Activated effector memory CD4-positive, alpha-beta T cell treated with anti-CD3 and anti-CD28 coated beads, Interleukin-2, amount 50 U/mL, for 16 hours (primary cell): ENCODE measurements around the gene FBXO42.
"Not testable (repeated sequence)": the region's sequence is repeated elsewhere in the genome, so short reads cannot be mapped to it uniquely, and the experiment has no call there.

Experiments used
- DNase-seq: peaks from one replicate; pipeline ENCODE4 v3.0.0-alpha.2; 2020

The FBXO42 gene

DNA sequence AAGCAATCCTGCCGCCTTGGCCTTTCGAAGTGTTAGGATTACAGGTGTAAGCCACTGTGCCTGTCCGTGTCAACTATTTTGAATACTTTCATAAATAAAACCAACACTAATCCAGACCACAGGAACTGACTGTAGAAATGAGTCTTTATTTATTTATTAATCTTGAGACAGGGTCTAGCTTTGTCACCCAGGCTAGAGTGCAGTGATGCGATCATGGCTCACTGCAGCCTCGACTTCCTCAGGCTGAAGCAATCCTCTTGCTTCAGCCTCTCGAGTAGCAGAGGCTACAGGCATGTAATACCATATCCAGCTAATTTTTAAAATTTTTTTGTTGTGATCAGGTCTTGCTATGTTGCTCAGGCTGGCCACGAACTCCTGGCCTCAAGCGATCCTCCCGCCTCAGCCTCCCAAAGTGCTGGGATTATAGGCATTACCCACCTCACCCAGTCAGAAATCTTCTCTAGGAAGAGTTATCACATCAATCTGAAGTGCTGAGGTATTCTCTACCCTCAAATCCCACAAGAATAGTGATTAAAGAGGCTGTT, 93.6 kb downstream of the FBXO42 start:
- DNase-seq = no peak

DNA sequence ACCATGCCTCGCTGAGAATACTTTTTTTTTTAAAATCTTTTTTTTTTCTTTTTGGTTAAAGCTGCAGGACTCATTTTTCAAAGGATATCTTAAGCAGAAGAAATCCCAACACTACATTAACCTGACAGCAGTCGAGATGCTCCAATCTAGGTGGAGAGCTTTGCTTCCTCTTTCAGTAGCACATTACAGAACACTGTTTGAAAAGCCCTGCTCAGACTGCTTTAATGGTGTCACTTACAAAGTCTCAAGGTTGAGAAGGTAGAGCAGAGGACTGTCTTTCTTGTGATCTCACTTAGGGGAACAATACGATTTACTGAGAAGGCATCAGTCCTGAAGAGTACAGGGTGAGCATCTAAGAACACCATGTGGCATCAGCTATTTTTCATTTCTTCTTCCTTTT, 94.3 kb downstream of the FBXO42 start:
- DNase-seq = no peak

GRCh38 chr1:16257556-16257955, 94.7 kb downstream of the FBXO42 start:
- DNase-seq = not testable (repeated sequence)

DNA sequence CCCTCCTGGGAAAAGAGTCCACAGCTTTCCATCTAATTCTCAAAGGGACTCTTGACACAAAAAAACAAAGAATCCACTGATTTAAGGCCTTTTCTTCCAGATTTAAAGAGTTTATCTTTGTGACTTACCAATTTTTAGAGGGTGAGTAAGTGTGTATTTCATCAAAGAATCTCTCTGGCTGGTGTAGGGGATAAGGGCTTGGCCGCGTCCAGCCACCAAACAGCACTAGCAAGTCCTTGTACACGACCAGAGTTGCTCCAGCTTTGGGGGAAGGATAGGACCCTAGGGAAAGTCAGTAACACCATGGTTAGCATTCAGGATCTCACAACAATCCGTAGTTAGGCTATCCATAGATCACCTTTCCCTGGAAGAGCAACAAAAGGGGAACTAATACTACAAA, 95.8 kb downstream of the FBXO42 start:
- no peak for DNase-seq

DNA sequence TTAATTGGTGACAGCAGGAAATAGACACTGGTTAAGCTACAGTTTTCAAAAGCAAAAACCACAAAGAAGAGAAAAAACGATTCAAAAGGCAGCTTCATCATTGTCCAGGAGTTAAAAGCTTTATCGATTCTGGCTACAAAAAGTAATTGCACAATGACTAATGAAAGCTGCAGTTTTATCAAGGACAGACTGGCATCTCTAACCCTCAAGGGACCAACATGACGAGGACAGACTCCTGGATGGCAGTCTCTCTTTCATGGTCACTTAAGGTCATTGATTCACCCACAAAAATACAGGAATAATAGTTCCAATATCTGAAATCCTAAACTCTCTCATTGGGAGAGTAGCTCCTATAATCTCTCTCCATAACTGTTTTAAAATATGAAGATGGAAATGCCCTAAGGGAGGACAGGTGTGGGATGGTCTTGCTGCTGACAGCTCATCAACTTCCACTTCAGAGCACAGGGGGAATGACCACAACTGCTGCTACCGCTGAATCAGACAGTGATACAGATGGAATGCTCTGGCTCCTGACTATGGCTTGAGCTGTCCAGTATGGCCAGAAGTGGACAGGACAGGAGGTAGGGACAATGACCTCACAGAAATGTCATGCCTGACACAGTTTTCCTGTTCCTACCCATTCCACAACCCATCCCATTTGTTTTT, 97.9 kb downstream of the FBXO42 start:
- DNase-seq = no peak

DNA sequence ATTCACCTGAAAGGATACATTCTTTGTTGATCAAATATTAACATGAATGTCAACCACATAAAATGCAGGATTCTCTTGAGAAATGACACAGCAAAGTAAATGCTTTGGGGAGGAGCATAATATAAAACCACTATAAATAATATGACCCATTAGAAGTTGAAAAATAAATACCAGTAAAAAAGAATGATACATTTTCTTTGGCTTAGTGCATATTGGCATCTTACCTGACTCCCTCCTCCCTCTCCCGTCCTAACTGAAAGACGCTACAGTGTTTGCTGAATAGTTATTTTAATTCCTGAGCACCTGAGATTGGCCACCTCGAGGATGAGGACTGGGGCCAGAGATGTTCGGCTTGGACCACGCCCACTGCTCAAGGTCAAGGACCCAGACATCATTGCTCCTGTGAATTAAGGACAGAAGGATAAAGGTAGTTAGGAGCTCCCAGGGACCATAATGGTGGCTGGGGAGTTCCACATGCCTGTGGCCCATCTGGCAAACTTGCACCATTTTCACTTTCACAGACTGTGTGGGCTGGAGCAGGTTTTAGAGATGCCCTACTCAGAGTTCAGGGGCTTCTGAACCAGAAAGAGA, 98.9 kb downstream of the FBXO42 start:
- no peak for DNase-seq

DNA sequence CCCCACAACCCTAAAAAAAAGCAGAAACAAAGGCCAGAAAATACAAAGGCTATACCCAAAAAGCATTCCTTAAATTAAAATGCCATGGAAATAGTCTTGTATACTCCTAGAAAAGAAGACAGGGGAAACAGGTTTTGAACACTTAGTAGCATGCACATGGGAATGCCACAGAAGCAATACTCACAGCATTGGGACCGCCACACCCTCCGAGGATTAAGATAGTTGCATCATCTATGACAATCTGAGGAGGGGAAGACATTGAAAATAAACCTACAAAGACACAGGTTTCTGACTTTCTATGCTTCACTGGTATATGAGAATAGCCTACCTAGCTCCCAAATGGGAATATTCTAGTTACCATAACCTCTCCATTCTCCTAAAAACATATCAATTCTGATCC, 99.4 kb downstream of the FBXO42 start:
- DNase-seq = no peak

DNA sequence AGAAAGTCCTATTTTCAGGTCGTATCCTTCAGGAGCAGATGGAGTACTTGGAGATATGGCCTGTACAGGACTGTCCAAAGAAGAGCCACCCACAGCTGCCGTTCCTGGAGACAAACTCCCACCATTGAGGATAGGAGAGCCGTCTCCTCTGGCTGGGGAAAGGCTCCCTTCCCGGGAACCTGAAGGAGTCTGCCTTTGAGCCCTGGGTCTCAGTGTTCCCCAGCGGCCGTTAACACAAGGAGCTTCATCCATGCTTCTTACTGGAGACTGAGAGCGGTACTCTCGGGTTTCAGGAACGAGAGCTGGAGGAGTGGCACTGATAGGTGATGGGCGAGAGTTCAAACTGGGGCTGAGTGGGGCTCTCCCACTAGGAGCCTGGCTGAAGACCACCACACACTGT, 100.9 kb downstream of the FBXO42 start:
- DNase-seq = no peak

DNA sequence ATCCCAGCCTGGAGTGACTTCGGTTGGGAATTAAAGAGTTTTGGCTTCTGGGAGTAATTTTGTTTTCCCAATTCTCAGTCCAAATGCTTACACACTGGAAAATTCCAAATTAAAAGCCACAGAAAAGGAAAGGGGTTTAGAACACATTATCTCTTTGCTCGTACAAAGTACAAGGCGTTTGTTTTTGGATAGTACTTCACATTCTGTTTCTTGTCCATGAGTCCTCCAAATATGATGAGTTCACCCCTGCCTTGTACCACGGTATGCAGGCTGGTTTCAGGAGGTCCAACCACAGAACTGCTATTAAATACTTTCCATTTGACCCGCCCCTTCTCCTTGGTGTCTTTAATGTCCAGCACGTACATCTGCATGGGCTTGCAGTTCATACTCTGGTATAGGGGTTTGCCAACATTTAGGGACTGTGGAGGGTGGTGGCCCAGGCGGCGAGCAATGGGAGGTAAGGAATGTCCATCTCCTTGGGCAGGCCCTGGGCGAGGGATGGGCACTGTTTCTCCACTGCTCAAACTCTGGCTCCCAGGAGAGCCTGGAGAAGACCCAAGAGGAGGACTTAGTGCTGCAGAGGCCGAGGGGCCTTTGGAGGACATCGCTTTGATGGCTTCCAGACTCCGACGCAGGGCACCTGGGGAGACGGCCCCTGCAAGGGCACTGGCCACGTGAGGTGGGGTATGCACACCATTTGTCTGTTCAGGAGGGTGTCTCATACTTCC, 101.6 kb downstream of the FBXO42 start:
- no peak for DNase-seq

DNA sequence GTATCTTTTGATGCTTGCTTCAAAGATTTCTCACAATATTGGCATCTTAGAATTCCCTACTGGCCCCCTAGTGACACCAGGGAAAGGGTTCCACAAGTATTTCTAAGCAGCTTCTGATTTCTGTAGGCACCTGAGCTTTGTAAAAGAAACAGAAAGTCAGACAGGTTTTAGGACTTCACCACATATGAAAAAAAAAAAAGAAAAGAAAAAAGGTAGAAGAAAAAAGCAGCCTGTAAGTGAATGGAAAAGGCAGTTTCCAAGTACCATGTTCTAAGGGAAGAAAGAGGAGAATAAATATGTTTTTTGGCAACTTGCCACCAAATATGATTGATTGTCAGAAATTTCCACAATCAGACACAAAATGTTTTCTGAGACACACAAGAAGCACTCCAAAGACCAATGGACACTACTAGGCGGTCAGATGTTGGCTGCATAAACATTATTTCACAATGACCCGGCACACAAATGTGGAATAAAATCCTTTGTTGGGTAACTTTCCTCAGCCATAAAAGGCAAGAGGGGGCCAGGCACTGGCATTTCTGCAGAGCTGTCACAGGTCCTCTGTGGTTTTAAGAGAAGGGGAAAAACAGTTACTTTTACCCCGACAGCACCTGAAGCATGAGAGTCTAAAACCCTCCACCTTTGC, 102.6 kb downstream of the FBXO42 start:
- DNase-seq = no peak

GRCh38 chr1:16248603-16249516, 103.4 kb downstream of the FBXO42 start:
- peak; percentile 45 for DNase-seq

- peak; percentile 44 for DNase-seq
Observed at GRCh38 chr1:16248007-16248436, 104.3 kb downstream of the FBXO42 start.

DNA sequence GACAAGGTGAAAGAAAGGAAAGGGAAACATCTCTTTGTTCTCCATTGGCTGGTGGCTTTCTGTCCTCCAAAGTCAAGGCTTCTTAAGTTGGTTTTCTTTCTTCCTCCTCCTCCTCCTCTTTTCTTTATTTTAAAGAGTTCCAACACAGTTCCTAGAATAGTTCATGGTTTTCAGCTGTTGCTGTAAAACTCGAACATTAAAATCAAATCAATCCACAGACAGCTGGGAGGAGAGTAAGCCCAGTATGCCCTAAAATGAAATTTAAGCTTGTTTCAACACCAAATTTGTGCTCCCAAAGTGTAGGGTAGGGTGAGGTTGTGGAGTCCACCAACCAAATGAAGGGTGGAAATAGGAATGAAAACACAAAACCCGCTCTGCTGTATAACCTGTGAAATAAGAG, 104.8 kb downstream of the FBXO42 start:
- no peak for DNase-seq

GRCh38 chr1:16246961-16247360, 105.3 kb downstream of the FBXO42 start:
- peak; percentile 37 for DNase-seq

DNA sequence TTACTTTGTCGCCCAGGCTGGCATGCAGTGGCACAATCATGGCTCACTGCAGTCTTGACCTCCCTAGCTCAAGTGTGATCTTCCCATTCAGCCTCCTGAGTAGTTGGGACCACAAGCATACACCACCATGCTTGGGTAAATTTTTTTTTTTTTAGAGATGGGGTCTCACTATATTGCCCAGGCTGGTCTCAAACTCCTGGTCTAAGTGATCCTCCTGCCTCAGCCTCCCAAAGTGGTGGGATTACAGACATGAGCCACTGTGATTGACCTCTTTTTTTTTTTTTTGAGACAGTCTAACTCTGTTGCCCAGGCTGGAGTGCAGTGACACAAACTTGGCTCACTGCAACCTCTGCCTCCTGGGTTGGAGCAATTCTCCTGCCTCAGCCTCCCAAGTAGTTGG, 106.0 kb downstream of the FBXO42 start:
- peak; percentile 14 for DNase-seq

DNA sequence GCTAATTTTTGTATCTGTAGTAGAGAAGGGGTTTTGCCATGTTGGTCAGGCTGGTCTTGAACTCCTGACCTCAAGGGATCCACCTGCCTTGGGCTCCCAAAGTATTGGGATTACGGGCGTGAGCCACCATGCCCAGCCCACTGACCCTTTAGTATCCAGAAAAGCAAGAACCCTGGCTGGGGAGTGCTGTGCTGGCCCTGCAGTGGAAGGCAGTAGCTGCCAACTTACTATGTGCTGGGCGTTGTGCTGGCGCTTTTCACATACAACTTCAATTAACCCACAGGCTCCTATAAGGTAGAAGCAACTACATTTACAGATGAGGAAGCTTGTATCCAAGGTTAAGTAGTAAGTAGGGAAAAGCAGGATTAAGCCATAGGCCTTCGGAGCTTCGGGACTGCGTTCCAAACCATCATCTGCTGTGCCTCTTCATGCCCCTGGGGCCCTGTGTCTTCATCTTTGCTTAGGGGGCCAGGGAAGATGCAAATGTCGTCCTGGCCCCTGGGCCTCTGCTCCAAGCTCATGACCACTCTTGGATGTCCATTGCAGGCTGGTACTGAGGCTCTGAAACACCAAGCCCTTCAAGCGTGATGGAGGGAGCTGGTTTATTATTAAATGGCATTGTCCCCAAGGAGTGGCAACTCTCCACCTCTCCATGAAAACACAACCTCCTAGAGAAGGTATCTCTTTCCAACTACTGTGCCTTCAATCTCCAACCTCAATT, 106.6 kb downstream of the FBXO42 start:
- peak; percentile 57 for DNase-seq

GRCh38 chr1:16244650-16245285, 107.5 kb downstream of the FBXO42 start:
- peak; percentile 28 for DNase-seq

- peak; percentile 90 for DNase-seq
Observed at GRCh38 chr1:16243936-16244649, 108.2 kb downstream of the FBXO42 start.

- no peak for DNase-seq
Observed at GRCh38 chr1:16243215-16243610, 109.1 kb downstream of the FBXO42 start.

GRCh38 chr1:16242556-16243214, 109.6 kb downstream of the FBXO42 start:
- DNase-seq = peak; percentile 56
